ENCODE data around the gene ANKRD63.

The ANKRD63 gene, protein sequence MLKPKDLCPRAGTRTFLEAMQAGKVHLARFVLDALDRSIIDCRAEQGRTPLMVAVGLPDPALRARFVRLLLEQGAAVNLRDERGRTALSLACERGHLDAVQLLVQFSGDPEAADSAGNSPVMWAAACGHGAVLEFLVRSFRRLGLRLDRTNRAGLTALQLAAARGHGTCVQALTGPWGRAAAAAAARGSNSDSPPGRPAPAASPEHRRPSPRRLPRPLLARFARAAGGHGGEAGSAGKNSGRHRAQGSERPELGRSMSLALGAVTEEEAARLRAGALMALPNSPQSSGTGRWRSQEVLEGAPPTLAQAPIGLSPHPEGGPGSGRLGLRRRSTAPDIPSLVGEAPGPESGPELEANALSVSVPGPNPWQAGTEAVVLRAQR

DNA sequence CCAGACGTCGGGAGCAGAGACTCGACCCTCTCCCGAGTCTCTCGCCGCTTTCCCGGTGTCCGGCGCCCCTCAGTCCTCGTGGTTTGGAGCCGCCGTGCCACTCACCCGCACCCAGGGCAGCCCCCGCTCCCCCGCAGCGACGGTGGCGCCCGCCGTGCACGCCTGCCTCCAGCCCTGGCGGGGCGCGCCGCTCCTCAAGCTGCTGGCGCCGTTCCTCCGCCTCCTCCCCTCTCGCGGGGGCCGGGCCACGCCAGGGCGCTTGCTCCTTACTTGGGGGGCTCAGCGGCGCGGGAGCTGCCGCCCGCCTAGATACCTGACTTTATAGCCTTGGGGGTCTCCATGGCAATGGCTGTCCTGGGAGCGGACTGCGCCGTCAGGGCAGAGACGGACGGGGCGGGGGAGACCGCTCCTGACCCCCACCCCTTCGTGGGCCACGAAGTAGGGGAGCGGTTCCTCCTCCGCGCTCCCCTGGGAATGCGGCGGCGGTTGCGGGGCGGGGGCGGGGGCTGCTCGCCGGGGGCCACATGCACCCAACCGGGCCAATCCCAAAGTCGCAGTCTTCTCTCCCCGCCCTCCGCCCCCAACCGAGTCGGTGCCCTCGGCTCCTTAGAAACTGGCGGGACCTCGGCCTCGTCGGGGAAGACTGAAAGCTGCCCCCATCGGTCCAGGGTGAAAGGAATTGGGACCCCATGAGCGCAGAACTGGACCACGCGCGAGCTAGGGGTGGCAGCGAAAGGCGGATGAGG is at the start of gene ANKRD63:
ANKRD63 (minus strand) TSS at position 196 of the 746 bp plus-strand sequence. CDS start 478 bp downstream, outside the sequence.
- peak; percentile 48 for DNase-seq

DNA sequence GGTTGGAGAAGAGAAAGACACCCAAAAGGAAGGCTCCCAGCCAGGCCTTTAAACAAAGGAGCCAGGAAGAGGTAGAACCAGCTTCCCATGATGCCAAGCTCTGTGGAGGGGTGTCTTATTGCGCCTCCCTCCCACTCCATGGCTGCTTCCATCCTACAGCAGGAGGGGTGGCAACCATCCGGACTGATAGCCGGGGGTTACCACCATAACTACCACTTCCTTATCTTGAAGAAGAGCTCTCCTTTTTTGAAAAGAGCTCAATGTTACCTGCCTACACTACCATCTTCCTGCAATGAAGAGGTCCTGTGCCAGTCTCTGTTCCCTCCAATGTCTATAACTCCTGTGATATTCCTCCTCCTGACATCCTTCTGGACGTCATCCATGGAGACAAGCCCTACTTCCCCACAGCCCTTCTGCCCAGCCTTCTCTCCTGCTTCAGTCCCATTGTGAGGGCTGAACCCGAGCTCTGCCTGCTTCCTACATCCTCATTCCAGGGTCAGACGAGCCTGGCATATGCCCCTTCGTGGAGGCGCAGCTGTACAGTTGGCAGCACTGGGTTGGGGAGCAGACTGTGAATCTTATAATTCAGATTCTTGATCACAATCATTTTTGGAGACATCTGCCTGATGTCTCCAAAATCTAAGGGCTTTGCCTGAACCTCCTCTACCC is 49.4 kb upstream of the ANKRD63 start:
- DNase-seq, result no peak

DNA sequence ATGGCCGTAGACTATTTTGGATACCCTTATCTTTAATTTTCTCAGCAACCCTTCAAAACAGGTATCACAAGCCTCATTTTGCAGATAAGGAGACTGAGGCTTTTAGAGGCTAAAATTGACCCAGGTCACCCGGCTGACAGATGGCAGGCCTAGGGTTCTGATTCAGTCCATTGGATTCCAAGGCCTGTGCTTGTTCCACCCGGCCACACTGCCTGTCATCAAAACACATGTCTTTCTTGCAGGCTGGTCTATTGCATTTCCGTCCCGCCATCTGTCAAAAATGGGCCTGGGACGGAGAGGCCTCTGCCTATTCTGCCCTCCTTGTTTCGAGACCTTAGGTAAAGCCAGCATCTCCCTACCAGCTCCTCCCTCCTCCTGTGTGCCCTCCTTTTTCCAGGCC is 48.8 kb upstream of the ANKRD63 start:
- DNase-seq, result no peak

DNA sequence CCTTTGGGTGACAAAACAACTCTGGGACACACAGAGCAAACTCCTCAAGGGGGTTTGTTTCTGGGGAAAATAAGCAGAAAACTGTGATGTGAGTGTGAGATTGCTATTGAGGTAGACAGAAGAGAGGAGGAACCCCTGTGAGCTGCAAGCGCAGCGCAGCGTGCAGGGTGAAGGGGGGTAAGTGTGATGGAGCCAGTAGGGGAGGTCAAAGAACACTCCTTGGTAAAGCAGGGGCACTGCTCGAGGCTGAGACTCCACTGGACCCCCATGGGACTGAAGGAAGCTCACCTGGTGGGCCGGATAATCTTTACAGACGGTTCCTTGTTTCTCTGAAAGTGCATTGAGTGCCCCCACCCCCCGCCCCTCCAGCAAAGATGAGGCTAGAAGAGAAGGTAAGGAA is 48.2 kb upstream of the ANKRD63 start:
- no peak for DNase-seq

- DNase-seq, result no peak
These were observed 47.5 kb upstream of the ANKRD63 start for GRCh38 chr15:40330368-40330836.

DNA sequence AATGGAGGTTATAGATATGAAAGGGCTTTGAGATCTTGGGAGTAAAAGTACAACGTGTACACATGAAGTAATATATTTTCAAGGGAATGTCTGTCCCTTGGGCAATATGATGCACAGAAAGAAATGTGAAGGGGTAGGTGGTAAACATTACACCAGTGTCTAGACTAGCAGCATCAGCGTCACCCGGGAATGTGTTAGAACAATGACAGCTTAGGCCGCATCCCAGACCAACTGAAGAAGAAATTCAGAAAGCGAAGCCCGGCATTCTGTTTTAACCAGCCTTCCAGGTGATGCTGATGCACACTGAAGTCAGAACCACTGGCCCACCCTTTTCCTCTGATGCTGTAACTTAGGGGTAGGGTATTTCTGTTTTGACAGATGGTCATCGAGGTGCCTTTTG is 46.9 kb upstream of the ANKRD63 start:
- DNase-seq, result no peak

GRCh38 chr15:40328751-40329150 is 45.9 kb upstream of the ANKRD63 start:
- no peak for DNase-seq

DNA sequence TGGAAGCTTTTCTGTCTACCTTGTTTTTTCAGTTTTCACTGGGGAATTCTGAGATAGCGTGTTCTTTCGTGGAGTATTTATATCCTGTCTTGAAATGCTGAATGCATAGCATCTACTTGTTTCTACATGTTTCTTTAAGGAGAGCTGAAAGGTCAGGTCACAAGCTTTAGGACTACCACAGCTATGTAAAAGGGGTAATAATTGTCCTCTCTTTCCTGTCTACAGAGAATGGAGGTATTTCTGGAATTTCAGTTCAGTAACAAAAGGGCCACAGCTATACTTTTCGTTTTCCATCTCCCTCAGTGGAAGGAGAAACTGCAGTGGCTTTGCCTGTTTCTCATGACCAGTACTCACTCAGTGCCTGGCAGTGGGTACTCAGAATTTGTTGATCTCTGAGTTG is 45.3 kb upstream of the ANKRD63 start:
- no peak for DNase-seq

GRCh38 chr15:40327457-40327856 is 44.6 kb upstream of the ANKRD63 start:
- DNase-seq, result no peak

DNA sequence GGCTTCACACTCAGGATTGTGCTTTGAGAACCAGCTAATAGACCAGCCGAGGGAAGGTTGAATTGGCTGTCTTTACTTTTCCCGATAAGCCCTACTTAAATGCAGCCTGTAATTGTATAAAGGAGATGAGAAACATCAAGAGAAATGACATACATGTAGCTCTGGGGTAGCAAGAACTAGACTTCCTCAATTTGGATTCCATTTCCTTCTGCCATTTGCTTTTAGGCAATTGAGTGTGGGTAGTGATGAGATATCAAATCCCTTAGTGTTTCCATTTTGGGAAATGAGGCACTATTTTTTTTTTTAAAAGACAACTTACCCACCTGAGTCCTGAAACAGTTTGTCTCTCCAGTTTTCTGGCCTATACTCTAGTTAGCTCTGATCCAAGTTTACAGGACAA is 42.8 kb upstream of the ANKRD63 start:
- DNase-seq, result no peak

- DNase-seq, result no peak
These were observed 42.3 kb upstream of the ANKRD63 start for GRCh38 chr15:40325188-40325587.

DNA sequence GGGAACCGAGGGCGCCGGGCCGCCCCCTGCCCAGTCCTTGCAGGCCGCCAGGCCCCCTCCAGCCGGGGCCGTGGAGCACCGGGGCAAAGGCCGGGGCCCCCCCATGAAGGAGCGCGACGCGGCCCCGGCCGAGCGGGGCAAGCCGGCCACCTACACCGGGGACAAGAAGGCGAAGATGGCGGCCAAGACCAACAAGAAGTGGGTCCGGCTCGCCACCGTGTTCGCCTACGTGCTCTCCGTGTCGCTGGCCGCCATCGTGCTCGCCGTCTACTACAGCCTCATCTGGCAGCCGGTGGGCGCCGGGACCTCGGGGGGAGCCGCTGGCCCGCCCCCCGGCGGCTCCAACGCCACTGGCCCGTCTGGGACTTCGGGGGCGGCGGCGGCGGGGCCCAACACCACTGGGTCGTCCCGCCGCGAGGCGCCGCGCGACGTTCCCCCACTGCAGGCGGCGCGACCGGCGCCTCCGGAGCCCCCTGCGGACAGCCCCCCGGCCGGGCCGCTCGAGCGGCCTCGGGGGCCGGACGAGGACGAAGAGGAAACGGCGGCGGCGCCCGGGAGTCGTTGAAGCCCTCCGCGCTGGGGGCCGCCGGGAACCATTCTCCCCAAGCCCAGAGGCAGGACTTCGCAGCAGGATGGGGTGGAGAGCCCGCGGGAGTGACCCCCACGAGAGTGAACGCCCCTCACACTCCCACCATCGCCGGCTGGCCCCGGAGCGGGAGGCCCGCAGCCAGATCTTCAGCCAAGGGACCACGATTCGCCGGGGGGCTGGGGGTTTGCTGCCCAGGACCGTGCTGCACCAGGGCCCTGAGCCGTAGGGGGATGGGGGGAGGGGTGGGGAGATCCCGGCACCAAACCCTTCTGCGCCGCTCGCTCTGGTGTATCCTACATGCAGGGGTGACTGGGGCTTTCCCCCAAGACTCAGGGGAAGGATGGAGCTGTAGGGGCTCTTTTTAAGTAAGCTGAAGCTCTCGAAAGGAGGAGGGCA is 41.4 kb upstream of the ANKRD63 start:
- DNase-seq, result no peak

- peak; percentile 94 for DNase-seq
These were observed 40.5 kb upstream of the ANKRD63 start, which contains the start of gene INAFM2 for GRCh38 chr15:40323239-40323952. Gene INAFM2 (plus strand): TSS chr15:40323692. CDS start chr15:40324056, 364 bp downstream.

- DNase-seq, result no peak
These were observed 39.8 kb upstream of the ANKRD63 start for GRCh38 chr15:40322531-40323238.

DNA sequence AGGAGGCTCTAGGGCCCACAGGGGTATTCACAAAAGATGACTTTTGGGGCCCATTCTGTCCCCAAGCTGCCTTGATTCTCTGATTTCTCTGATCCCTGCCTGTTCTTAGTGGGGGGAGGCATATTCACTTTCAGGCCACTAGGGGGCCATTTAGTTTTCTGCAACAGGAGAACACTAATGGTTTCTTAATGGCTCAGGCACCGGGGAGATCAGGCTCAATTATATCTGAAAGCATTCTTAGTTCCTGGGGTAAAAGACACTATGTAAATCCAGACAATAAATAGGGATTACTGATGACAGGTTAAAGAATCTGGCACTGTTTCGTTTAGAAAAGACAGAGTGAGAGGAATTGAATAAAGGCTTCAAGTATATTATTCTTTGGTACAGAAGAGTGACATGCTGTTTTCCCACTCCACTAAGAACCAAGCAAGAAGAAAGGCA is 38.1 kb upstream of the ANKRD63 start:
- DNase-seq, result no peak

GRCh38 chr15:40320409-40320808 is 37.5 kb upstream of the ANKRD63 start:
- DNase-seq, result no peak

DNA sequence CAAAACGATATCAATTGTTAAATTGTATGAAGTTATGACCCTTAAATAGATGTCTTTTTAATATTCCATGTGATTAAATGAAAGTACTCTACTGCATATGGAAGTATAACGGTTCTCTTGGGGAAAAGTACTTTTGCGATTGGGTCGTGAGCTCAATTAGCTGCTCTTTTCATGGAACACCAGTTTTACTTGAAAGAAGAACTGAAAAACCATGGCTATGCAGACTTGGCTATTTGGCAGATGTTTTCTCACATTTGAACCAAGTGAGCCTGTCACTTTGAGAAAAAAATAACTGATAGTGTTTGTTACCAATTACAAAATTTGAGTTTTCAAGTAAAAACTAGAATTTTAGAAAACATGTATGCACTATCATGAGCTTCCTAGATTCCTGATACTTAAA is 34.7 kb upstream of the ANKRD63 start:
- DNase-seq, result no peak

DNA sequence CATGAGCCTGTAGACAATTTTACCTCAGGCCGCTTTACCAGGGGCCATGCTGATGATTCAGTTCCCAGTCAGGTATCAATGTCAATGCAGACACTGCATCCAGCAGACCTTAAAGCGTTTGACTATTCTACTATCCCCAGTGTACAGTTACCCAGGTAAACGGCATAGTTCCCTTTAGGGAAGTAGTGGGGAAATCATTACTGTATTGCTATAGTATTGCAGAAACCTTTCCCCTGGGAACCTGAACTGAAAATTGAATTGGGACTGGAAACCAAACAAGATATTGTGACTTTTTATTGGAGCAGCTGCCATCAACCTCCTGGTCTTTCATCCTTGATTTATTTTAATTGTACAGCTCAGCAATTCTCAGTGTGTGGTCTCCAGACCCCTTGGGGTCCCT is 34.1 kb upstream of the ANKRD63 start:
- no peak for DNase-seq

DNA sequence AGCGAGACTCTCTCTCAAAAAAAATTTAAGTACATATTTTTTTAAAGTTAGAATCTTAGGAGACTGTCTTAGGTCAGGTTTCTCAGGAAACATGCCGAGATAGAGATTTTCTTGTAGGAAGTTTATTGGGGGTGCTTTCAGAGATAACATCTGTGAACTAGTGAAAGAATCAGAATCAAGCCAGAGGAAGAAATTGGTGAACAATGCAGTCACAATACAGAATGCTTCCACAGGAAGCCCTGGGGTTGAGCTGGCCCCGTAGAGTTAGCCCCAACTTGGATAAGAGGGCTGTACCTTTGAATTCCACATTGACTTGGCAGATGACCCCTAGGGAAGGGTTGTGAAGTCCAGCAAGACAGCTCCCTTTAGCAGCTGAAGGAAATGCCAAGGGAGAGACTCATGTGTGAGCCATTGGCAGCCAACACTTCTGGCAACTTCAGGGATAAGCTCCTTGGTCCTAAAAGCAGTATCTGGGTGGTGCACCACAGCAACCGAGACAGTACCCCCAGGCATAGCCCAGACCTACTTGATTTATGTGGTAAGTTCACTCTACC is 31.9 kb upstream of the ANKRD63 start:
- no peak for DNase-seq

Data from femur (tissue), 1 donor.